K562 (cell line): ENCODE results near the gene IQCK. TPM values are rescaled to one million over a fixed set of nuclear protein-coding genes. Genes with fewer than 3 reads are reported as not detected.

Experiments used
- ATAC-seq: fragments of 200-7000 bp; cut with Tn5 transposase; 3 replicates; pipeline ENCODE4 v1.9.1; 2020; ENCODE audit warnings: moderate library complexity
- BruUV-seq: library from RNA; stranded (reverse); fragments of 400-500 nt; replicated peaks from 2 replicates; lab custom pipeline; 2021; lab: Mats Ljungman, UMichigan
- CTCF ChIA-PET: fragments of 300-600 bp; formaldehyde crosslinking; extraction: SDS; loops from one replicate; lab custom pipeline; 2021; ENCODE audit warnings: low intra/inter-chr PET ratio; lab: Yijun Ruan, JAX
- POLR2A ChIA-PET: fragments of 300-600, 350-650 bp; sonication (Branson Sonifier 250); formaldehyde crosslinking; extraction: SDS; loops from one replicate; lab custom pipeline; 2021; ENCODE audit warnings: antibody characterized with exemption, inconsistent platforms; lab: Yijun Ruan, JAX
- DNase-seq, 4 experiments: peaks; one replicate each; pipeline versions ENCODE4 v3.0.0 to v3.0.0-alpha.2; 2011 to 2018; ENCODE audit warnings: low spot score in 3 of 4, mixed read lengths in 3 of 4; ENCODE audit errors: extremely low read depth in 1 of 4
- FAIRE-seq: peaks from 2 replicates; lab custom pipeline; 2011; peaks lifted over from hg19 to GRCh38; lab: Jason Lieb, UNC
- H2AFZ ChIP-seq: 2 replicates; pipeline ENCODE4 v1.6.0; 2011; ENCODE audit warnings: low read depth, low read length, control low read depth, inconsistent platforms
- H3K27ac ChIP-seq: fragments of 200-600 bp; 3 replicates; pipeline ENCODE4 v1.8.0; 2011; ENCODE audit warnings: low read depth, mild to moderate bottlenecking, control low read depth, inconsistent platforms, low read length, moderate library complexity, mixed read lengths; ENCODE audit errors: extremely low read depth
- H3K27me3 ChIP-seq, 2 experiments: fragments of 300-600 bp in 1 of 2; 2 replicates in 1 of 2; 3 replicates in 1 of 2; pipeline versions ENCODE4 v1.6.0 to v1.8.0; 2011; ENCODE audit warnings: inconsistent platforms in 2 of 2, low read length in 2 of 2, mild to moderate bottlenecking in 1 of 2, mixed read lengths in 1 of 2, moderate library complexity in 1 of 2; ENCODE audit not compliant: control insufficient read depth in 2 of 2, insufficient read depth in 2 of 2
- H3K36me3 ChIP-seq: fragments of 300-600 bp; 3 replicates; pipeline ENCODE4 v1.8.0; 2011; ENCODE audit warnings: mild to moderate bottlenecking, low read length, inconsistent platforms; ENCODE audit not compliant: control insufficient read depth, insufficient read depth
- H3K4me1 ChIP-seq, 2 experiments: fragments of 200-600 bp in 1 of 2; replicated peaks in 1 of 2; 2 replicates in 1 of 2; 3 replicates in 1 of 2; pipeline versions ENCODE4 v1.5.1 to v1.8.0; 2011; ENCODE audit warnings: inconsistent platforms in 2 of 2, low read length in 2 of 2, mild to moderate bottlenecking in 1 of 2, mixed read lengths in 1 of 2, moderate library complexity in 1 of 2; ENCODE audit not compliant: control insufficient read depth in 2 of 2, insufficient read depth in 2 of 2
- H3K4me2 ChIP-seq: 2 replicates; pipeline ENCODE4 v1.6.1; 2011; ENCODE audit warnings: low read length, control low read depth, inconsistent platforms, mixed read lengths; ENCODE audit not compliant: insufficient read depth
- H3K4me3 ChIP-seq: fragments of 200-600 bp; sonication (generic), shearing (Covaris generic); 2 replicates; pipeline ENCODE4 v1.5.1; 2016; ENCODE audit warnings: control low read depth, inconsistent platforms
- H3K79me2 ChIP-seq: fragments of 200-600 bp; 3 replicates; pipeline ENCODE4 v1.8.0; 2011; ENCODE audit warnings: low read length, inconsistent platforms; ENCODE audit not compliant: control insufficient read depth, insufficient read depth
- H3K9ac ChIP-seq, 2 experiments: 2 replicates each; pipeline versions ENCODE4 v1.6.0 to v1.6.1; 2011; ENCODE audit warnings: low read depth in 2 of 2, low read length in 2 of 2, control low read depth in 1 of 2, inconsistent platforms in 1 of 2, mild to moderate bottlenecking in 1 of 2, mixed read lengths in 1 of 2; ENCODE audit not compliant: insufficient read depth in 1 of 2
- H3K9me1 ChIP-seq: one replicate; pipeline ENCODE4 v1.6.0; 2011; ENCODE audit warnings: inconsistent platforms, mild to moderate bottlenecking, low read length, moderate library complexity; ENCODE audit not compliant: control insufficient read depth, insufficient read depth
- H3K9me3 ChIP-seq: replicated peaks from 2 replicates; pipeline ENCODE4 v1.5.1; 2011; ENCODE audit warnings: low read depth, low read length, inconsistent platforms; ENCODE audit not compliant: control insufficient read depth, insufficient read depth
- H4K20me1 ChIP-seq: replicated peaks from 2 replicates; pipeline ENCODE4 v1.6.1; 2011; ENCODE audit warnings: low read length, inconsistent platforms, mixed read lengths; ENCODE audit not compliant: control insufficient read depth, insufficient read depth
- CUX1 ChIP-seq: fragments of 200-800 bp; sonication (Bioruptor generic); IDR thresholded peaks from 2 replicates; pipeline ENCODE4 v1.6.1; 2016; ENCODE audit warnings: missing genetic modification characterization, missing compliant biosample characterization
- NFXL1 ChIP-seq: fragments of 450-650 bp; formaldehyde crosslinking; IDR thresholded peaks from 2 replicates; pipeline ENCODE4 v1.4.0; 2021; ENCODE audit warnings: mild to moderate bottlenecking
- POLR2G ChIP-seq: fragments of 200-400 bp; formaldehyde crosslinking; IDR thresholded peaks from 2 replicates; pipeline ENCODE4 v1.6.1; 2017; ENCODE audit warnings: low read depth, mild to moderate bottlenecking, antibody characterized with exemption, low read length, moderate library complexity
- WGBS: fragments of 100-300 bp; shearing (Covaris generic); methylation state at CpG from one replicate; pipeline ENCODE4 v1.1.6; 2016; ENCODE audit warnings: low coverage, mixed read lengths; ENCODE audit not compliant: insufficient coverage; ENCODE audit errors: missing lambda C conversion rate; 5-methylcytosine and 5-hydroxymethylcytosine counted together
- in situ Hi-C: fragments of 300-500 bp; cut with MboI; formaldehyde crosslinking; loops from 4 replicates; pipeline ENCODE4 v1.15.0; 2018; ENCODE audit warnings: inconsistent platforms, mixed read lengths
- intact Hi-C: fragments of 100-400 bp; cut with micrococcal nuclease; formaldehyde crosslinking; loops from 2 replicates; pipeline ENCODE4 v1.14.2; 2022
- polyA plus RNA-seq, 8 experiments: library from polyadenylated mRNA; depleted of rRNA in 4 of 8; stranded (reverse) in 5 of 8; unstranded in 3 of 8; fragments of >200 nt; fragmentation: Nextera tagmentation in 2 of 8; fragmentation: Illumina TruSeq in 1 of 8; extraction: Ambion mirVana in 2 of 8; extraction: Trizol in 1 of 8; gene quantifications; 2 replicates each; pipeline versions ENCODE4 v1.2.1 to v1.2.3, GENCODE V29; 2011 to 2014; ENCODE audit warnings: inconsistent platforms in 1 of 8, missing spikeins in 1 of 8
- total RNA-seq, 7 experiments: library from RNA; depleted of rRNA in 6 of 7; stranded (reverse); fragments of >200 nt in 6 of 7; fragmentation: Illumina TruSeq in 2 of 7; extraction: Trizol in 2 of 7; gene quantifications; 2 replicates each; pipeline versions ENCODE4 v1.2.1 to v1.2.3, GENCODE V29; 2011 to 2021; ENCODE audit warnings: low replicate concordance in 1 of 7

Gene IQCK
- total and polyA plus RNA-seq, 9 of the 15 experiments (the other 6 are each of a cell fraction or from before 2014, with no cell fraction given), result 5.2 to 12.2 (median 7.3) TPM

- H3K9me3 ChIP-seq, result no peaks in the 10 kb centered on the region
- no peaks in the 10 kb centered on the region for H3K27me3 ChIP-seq
- ATAC-seq (no peak), FAIRE-seq (no peak), DNase-seq (no peak)
- intact Hi-C loops, result no loop called here
- no peak overlapping the region for H3K27ac ChIP-seq
- WGBS, result 80% methylated on average over 18 of the region's 19 CpGs
- no peak overlapping the region for H3K9ac ChIP-seq
- in situ Hi-C loops, result no loop called here
- peaks cover 11% of the 10 kb centered on the region; the same call in 1 of the 2 replicates for H4K20me1 ChIP-seq
- peaks cover 6 to 9% of the 10 kb centered on the region in 2 experiments; a peak in 4 of 5 replicates for H3K4me1 ChIP-seq
- H3K4me2 ChIP-seq, result no peak overlapping the region
- no peaks in the 10 kb centered on the region for H3K9me1 ChIP-seq
- POLR2A ChIA-PET, result interaction anchor here (0.6 to 2.1 kb wide), 3 partner anchors 8 to 256 kb away, joined by 3 to 11 read pairs (median 4); no protein-coding TSS in a partner anchor
- H3K79me2 ChIP-seq, result no peaks in the 10 kb centered on the region; the same call in 2 of the 3 replicates
- H3K4me3 ChIP-seq, result no peak overlapping the region
- no peak overlapping the region for H2AFZ ChIP-seq
- H3K36me3 ChIP-seq, result peaks cover 56% of the 10 kb centered on the region
- no peak for TF ChIP-seq NFXL1
- TF ChIP-seq, all 486 proteins: peak for 0
- no TSS peak for BruUV-seq
- CTCF ChIA-PET, result no interaction called here
Observed at GRCh38 chr16:19698480-19699465, 19.3 kb upstream of the IQCK start.

- POLR2A ChIA-PET, result interaction anchor here (0.6 to 2.1 kb wide), 4 partner anchors 9 to 256 kb away, joined by 3 to 11 read pairs (median 4); no protein-coding TSS in a partner anchor
- intact Hi-C loops, result no loop called here
- WGBS, result 93% methylated on average over 5 of the region's 8 CpGs
- no peak overlapping the region for H3K9ac ChIP-seq
- no peaks in the 10 kb centered on the region for H3K9me3 ChIP-seq
- peaks cover 6 to 9% of the 10 kb centered on the region in 2 experiments; a peak in 4 of 5 replicates for H3K4me1 ChIP-seq
- H4K20me1 ChIP-seq, result peaks cover 11% of the 10 kb centered on the region; the same call in 1 of the 2 replicates
- no peak overlapping the region for H3K4me3 ChIP-seq
- DNase-seq, result no peak
- no peak overlapping the region for H3K4me2 ChIP-seq
- ATAC-seq, result no peak
- CTCF ChIA-PET, result no interaction called here
- H3K36me3 ChIP-seq, result peaks cover 62% of the 10 kb centered on the region
- no peaks in the 10 kb centered on the region for H3K9me1 ChIP-seq
- FAIRE-seq, result no peak
- no peak overlapping the region for H3K27ac ChIP-seq
- BruUV-seq, result no TSS peak
- H3K27me3 ChIP-seq, result no peaks in the 10 kb centered on the region
- TF ChIP-seq POLR2G (peak; percentile 52; the same call in 1 of the 2 replicates), CUX1 (CRISPR knock-in tag) (no peak)
- in situ Hi-C loops, result no loop called here
- no peaks in the 10 kb centered on the region; the same call in 2 of the 3 replicates for H3K79me2 ChIP-seq
- no peak overlapping the region for H2AFZ ChIP-seq
Observed at GRCh38 chr16:19699472-19699871, 18.6 kb upstream of the IQCK start.
